BJ (cell line): ENCODE measurements around the gene SUGCT. TPM values are rescaled to one million over a fixed set of nuclear protein-coding genes. Genes with fewer than 3 reads are reported as not detected.

Source experiments
- CTCF ChIA-PET: fragments of 350-600 bp; formaldehyde crosslinking; extraction: SDS; loops from one replicate; lab custom pipeline; 2021; ENCODE audit warnings: antibody characterized with exemption, inconsistent platforms; lab: Yijun Ruan, JAX
- POLR2A ChIA-PET: fragments of 300-600 bp; sonication (Branson Sonifier 250); formaldehyde crosslinking; extraction: SDS; loops from one replicate; lab custom pipeline; 2021; ENCODE audit warnings: antibody characterized with exemption; lab: Charles Lee
- DNase-seq: peaks from one replicate; pipeline ENCODE4 v3.0.0-alpha.2; 2011; ENCODE audit warnings: low read depth
- H3K27me3 ChIP-seq: 2 replicates; pipeline ENCODE4 v1.6.0; 2011; ENCODE audit warnings: low read length; ENCODE audit not compliant: control insufficient read depth, insufficient read depth
- H3K36me3 ChIP-seq: 2 replicates; pipeline ENCODE4 v1.5.1; 2011; ENCODE audit warnings: low read length; ENCODE audit not compliant: control insufficient read depth, insufficient read depth
- H3K4me3 ChIP-seq: 2 replicates; pipeline ENCODE4 v1.5.1; 2011; ENCODE audit warnings: low read depth, mild to moderate bottlenecking, control low read depth, low read length
- polyA plus RNA-seq: library from polyadenylated mRNA; depleted of rRNA; stranded (reverse); fragments of >200 nt; gene quantifications from 2 replicates; pipeline ENCODE4 v1.2.3, GENCODE V29; 2011
- TF ChIP-seq, protein P1 (sequence below): IDR thresholded peaks from 2 replicates; pipeline ENCODE4 v1.5.1; 2011; ENCODE audit warnings: low read depth, mild to moderate bottlenecking, control low read depth, inconsistent platforms, low read length, moderate library complexity; ENCODE audit not compliant: insufficient read depth

SUGCT gene
- polyA plus RNA-seq, 1 experiment: 10.6 TPM

DNA sequence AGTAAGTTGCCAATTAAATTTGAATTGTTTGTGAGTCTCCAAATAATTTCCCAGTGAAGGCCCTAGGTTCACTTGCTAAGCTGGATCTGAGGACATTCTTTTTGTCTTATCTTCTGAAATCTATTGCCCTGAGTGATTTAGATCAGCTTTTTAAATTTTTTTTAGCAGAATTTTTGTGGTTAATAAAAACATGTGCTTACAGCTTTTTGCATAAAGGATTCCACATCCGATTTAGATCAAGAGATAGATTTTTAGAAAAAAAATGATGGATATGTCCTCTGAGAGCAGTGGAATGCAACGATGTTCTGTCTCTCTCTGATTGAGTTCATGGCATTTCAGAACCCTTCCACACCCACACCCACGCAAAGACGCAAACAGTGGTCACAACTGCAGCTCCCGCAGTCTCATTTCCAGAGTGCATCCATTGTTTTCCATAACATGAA lies 358.8 kb downstream of the SUGCT start:
- TF ChIP-seq, protein P1, sequence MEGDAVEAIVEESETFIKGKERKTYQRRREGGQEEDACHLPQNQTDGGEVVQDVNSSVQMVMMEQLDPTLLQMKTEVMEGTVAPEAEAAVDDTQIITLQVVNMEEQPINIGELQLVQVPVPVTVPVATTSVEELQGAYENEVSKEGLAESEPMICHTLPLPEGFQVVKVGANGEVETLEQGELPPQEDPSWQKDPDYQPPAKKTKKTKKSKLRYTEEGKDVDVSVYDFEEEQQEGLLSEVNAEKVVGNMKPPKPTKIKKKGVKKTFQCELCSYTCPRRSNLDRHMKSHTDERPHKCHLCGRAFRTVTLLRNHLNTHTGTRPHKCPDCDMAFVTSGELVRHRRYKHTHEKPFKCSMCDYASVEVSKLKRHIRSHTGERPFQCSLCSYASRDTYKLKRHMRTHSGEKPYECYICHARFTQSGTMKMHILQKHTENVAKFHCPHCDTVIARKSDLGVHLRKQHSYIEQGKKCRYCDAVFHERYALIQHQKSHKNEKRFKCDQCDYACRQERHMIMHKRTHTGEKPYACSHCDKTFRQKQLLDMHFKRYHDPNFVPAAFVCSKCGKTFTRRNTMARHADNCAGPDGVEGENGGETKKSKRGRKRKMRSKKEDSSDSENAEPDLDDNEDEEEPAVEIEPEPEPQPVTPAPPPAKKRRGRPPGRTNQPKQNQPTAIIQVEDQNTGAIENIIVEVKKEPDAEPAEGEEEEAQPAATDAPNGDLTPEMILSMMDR: no peak
- ChIA-PET POLR2A (no interaction called here), CTCF (interaction anchor here (0.8 kb wide), 1 partner anchor 260 kb away, joined by 3 read pairs; no protein-coding TSS in a partner anchor)
- H3K36me3 ChIP-seq: no peaks in the 10 kb centered on the region
- no peak overlapping the region for H3K4me3 ChIP-seq
- peak; percentile 49 for DNase-seq
- H3K27me3 ChIP-seq: no peaks in the 10 kb centered on the region

DNA sequence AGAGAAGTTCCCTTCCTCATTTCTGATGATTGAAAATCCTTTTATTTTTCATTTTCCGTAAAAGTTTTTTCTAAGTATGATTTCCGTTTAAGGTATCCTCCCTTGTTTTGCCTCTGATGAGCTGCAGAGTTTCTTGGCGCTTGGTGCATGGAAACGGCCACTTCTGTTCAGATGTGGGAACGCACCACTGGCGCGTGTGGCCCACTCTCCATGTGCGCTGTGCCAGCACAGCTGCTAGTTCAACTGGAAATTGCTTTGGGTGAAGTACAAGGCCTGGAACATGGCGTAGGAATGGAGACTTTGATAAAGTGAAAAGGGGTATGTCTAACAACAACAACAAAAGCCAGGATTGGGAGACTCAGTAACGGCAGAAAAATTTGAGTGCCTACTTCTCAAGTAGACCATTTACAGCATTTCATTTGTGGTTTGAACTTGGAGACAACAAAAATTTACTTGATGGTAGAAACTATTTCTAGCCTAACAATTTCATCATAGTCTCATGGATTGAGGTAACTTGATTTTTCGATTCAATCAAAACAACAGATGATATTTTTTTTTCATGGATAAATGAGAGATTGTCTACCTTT lies 364.2 kb downstream of the SUGCT start:
- Histone ChIP-seq H3K36me3 (no peaks in the 10 kb centered on the region), H3K27me3 (no peaks in the 10 kb centered on the region), H3K4me3 (no peak overlapping the region)
- TF ChIP-seq, protein P1: no peak
- POLR2A ChIA-PET: no interaction called here
- DNase-seq: no peak
- CTCF ChIA-PET: no interaction called here

DNA sequence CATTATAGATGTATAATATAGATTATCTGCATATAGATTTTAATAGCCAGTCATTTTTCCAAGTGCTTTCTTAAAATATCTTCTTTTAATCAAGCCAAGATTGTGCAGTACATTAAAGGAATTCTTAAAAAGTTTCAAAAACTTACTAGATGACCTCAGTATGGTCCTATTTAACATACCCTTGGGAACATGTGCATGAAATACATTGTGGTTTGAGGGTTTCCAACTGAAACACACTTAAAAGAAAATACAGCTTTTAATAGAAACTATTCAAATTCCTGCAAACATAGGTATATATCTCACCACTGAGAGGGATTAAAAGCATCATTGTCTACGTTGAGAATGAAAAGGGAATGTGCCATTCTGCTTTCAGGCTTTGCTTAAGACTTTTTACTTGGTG lies 364.9 kb downstream of the SUGCT start:
- DNase-seq: no peak
- CTCF ChIA-PET: no interaction called here
- Histone ChIP-seq H3K36me3 (no peaks in the 10 kb centered on the region), H3K27me3 (no peaks in the 10 kb centered on the region), H3K4me3 (no peak overlapping the region)
- POLR2A ChIA-PET: no interaction called here
- TF ChIP-seq, protein P1: no peak

DNA sequence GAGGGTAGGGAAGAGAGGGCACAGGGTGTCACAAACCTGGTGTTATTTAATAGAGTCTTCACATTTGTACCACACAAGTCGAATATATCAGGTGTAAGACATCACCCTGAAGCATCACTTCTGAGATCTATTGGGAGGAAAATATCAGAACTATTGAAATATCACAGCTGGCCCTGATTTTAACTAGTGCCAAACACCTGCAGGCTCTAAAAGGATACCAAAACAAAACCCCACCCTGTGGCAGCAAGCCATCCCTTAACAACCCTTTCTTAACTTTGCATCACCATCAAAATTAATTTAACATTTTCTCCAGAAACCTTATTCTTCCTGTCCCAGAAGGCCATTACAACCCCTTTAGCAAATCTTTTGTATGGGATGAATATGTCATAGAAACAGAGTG lies 365.4 kb downstream of the SUGCT start:
- no peak for DNase-seq
- Histone ChIP-seq H3K36me3 (no peaks in the 10 kb centered on the region), H3K27me3 (no peaks in the 10 kb centered on the region), H3K4me3 (no peak overlapping the region)
- TF ChIP-seq, protein P1: no peak
- CTCF ChIA-PET: no interaction called here
- POLR2A ChIA-PET: no interaction called here

DNA sequence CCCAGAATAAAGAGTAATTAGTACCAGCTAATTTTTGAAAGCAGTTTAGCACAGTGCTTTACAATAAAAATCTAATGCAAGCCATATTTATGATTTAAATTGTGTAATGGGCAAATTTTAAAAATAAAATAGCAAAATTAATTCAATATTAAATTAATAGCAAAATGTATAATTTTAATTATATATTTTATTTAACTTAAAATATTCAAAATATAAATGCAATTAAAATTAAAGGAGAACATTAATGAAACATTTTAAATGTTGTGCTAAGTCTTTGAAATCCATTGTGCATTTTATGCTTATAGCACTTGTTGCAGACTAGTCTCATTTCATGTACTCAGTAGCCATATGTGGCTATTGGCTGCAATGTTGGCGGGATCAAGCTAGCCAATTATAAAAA lies 367.6 kb downstream of the SUGCT start:
- H3K36me3 ChIP-seq: no peaks in the 10 kb centered on the region
- no peak overlapping the region for H3K4me3 ChIP-seq
- DNase-seq: no peak
- ChIA-PET CTCF (no interaction called here), POLR2A (no interaction called here)
- H3K27me3 ChIP-seq: no peaks in the 10 kb centered on the region
- TF ChIP-seq, protein P1: no peak
